ENCODE data around the gene HTR6. TPM values are rescaled to one million over a fixed set of nuclear protein-coding genes. Genes with fewer than 3 reads are reported as not detected.

Gene HTR6
- total RNA-seq, 2 donors from 2014 or later: 0.11 to 0.68 TPM

GRCh38 chr1:19712928-19713327, 48.3 kb downstream of the HTR6 start:
- ATAC-seq: no peak
- Mint-ChIP-seq H3K9me3 (peaks cover 3 to 13% of the 10 kb centered on the region in 2 donors), H3K27ac (no peak overlapping the region), H3K36me3 (peaks cover 6 to 27% of the 10 kb centered on the region in 2 donors)
- no peak for DNase-seq (ENCODE audit: low spot score in 2 of 2)

- peak; percentile 52 to 70 for ATAC-seq
- Mint-ChIP-seq H3K27ac (peak overlapping the region in 1 of 2 donors; percentile 79), H3K9me3 (peaks cover 0 to 8% of the 10 kb centered on the region in 2 donors), H3K36me3 (peaks cover 1 to 21% of the 10 kb centered on the region in 2 donors)
- DNase-seq (ENCODE audit: low spot score in 2 of 2): peak; percentile 79 to 91
These were observed 50.9 kb downstream of the HTR6 start for GRCh38 chr1:19715334-19716203.

GRCh38 chr1:19717467-19717866, 52.8 kb downstream of the HTR6 start:
- no peak for DNase-seq (ENCODE audit: low spot score in 2 of 2)
- no peak overlapping the region for H3K27ac Mint-ChIP-seq
- no peak for ATAC-seq
- peaks cover 0 to 8% of the 10 kb centered on the region in 2 donors for H3K9me3 Mint-ChIP-seq
- peaks cover 0 to 20% of the 10 kb centered on the region in 2 donors for H3K36me3 Mint-ChIP-seq

- no peak for ATAC-seq
These were observed 55.5 kb downstream of the HTR6 start for GRCh38 chr1:19720174-19720573.

GRCh38 chr1:19720973-19721372, 56.3 kb downstream of the HTR6 start:
- Mint-ChIP-seq H3K36me3 (no peaks in the 10 kb centered on the region), H3K27ac (peak overlapping the region in 1 of 2 donors; percentile 86), H3K9me3 (no peaks in the 10 kb centered on the region)
- no peak for DNase-seq (ENCODE audit: low spot score in 2 of 2)
- ATAC-seq: no peak

More at GRCh38 chr1:19720174-19720573, 55.5 kb downstream of the HTR6 start:
- Mint-ChIP-seq H3K9me3 (no peaks in the 10 kb centered on the region), H3K36me3 (no peaks in the 10 kb centered on the region), H3K27ac (peak overlapping the region in 1 of 2 donors; percentile 44)
- DNase-seq (ENCODE audit: low spot score in 2 of 2): no peak

GRCh38 chr1:19723874-19724273, 59.2 kb downstream of the HTR6 start:
- Mint-ChIP-seq H3K36me3 (no peaks in the 10 kb centered on the region), H3K9me3 (no peaks in the 10 kb centered on the region), H3K27ac (peak overlapping the region; percentile 12)
- ATAC-seq (no peak), DNase-seq (ENCODE audit: low spot score in 2 of 2) (no peak)

- no peak overlapping the region for H3K27ac Mint-ChIP-seq
- no peak for ATAC-seq
These were observed 60.9 kb downstream of the HTR6 start for GRCh38 chr1:19725606-19726005.

GRCh38 chr1:19728413-19729145, 63.9 kb downstream of the HTR6 start:
- H3K27ac Mint-ChIP-seq: no peak overlapping the region
- DNase-seq (ENCODE audit: low spot score in 2 of 2): no peak
- H3K9me3 Mint-ChIP-seq: peaks cover 4 to 7% of the 10 kb centered on the region in 2 donors
- no peak for ATAC-seq
- H3K36me3 Mint-ChIP-seq: peaks cover 16 to 18% of the 10 kb centered on the region in 2 donors

More at GRCh38 chr1:19725606-19726005, 60.9 kb downstream of the HTR6 start:
- peaks cover 0 to 3% of the 10 kb centered on the region in 2 donors for H3K9me3 Mint-ChIP-seq
- no peak for DNase-seq (ENCODE audit: low spot score in 2 of 2)
- H3K36me3 Mint-ChIP-seq: peaks cover 7 to 9% of the 10 kb centered on the region in 2 donors

- Mint-ChIP-seq H3K9me3 (peaks cover 4 to 7% of the 10 kb centered on the region in 2 donors), H3K27ac (no peak overlapping the region), H3K36me3 (peaks cover 16 to 18% of the 10 kb centered on the region in 2 donors)
- no peak for ATAC-seq
- DNase-seq (ENCODE audit: low spot score in 2 of 2): no peak
These were observed 65.6 kb downstream of the HTR6 start for GRCh38 chr1:19730232-19730631.

Other genes starting within 250 kb of the HTR6 start
- 100 to 1,000 TPM; 404 to 419 TPM for gene CAPZB, start 179.3 kb upstream of the HTR6 start, total RNA-seq
- 10 to 100 TPM; 16.2 to 24.0 TPM for gene NBL1, start 20.6 kb upstream of the HTR6 start, total RNA-seq
- gene TMCO4, start 135.0 kb downstream of the HTR6 start, total RNA-seq: 10 to 100 TPM in 1 of 2 donors, 1 to 10 TPM in 1; 6.9 to 18.7 TPM
- gene RNF186, start 150.4 kb downstream of the HTR6 start, total RNA-seq: not detected
- 10 to 100 TPM; 11.7 to 23.2 TPM for gene OTUD3, start 217.5 kb downstream of the HTR6 start, total RNA-seq